ENCODE results near the gene TMSB4X.
A peak's percentile ranks its signal among the peaks of the same experiment; 100 is the strongest.
"Not testable (repeated sequence)": the region's sequence is repeated elsewhere in the genome, so short reads cannot be mapped to it uniquely, and the experiment has no call there.

Gene TMSB4X

GRCh38 chrX:12976819-12977732 is 2.2 kb downstream of the TMSB4X start:
- DNase-seq = not testable (repeated sequence)

DNA sequence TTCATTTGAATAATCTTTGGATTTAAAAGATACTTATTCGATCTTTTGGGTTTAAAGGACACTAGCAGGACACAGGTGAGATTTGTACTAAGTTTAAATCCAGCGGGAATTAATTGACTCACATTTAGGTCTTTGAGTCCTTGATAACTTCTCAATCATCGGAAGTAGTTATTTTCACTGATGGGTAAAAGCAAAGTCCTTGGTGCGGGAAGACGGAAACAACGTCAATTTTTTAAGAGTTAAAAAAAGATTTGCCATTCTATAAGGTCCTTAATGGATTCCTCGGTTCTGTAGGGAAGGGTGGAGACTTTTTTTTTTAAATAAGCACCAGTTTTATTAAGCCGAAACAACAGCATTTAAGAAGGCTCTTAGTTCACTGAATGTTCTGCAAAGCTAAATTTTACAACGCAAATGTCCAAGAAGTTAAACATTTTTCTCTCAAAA is 2.9 kb downstream of the TMSB4X start:
- DNase-seq = no peak

- DNase-seq = peak; percentile 2 to 53 (median 30)
Measured at GRCh38 chrX:12978205-12979025, 3.5 kb downstream of the TMSB4X start.

DNA sequence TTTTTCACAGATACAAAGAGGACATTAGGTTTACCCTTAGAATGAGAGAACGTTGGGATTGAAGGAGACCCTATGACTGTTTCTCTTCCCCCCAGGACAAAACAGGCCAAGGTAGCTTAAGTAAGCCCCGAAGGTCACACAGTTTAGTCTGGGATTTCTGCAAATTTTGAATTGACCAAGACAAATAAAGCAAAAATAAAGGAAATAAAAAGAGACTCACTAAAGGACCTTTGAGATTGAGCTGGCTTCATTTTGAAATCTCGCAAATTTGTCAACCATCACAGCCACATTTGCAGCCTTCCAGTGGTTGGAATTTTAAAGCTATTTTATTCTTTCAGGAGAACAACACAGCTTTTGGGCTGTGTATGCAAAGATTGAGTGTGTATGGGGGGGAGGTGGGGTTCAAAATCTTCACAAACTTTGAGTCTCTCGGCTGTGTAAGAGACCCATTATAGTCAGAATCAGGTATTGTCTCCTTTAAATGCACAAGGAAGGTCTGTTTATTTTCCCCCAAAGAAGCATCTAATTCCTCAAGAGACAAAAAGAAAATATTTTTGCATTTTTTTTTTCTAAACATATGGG is 4.2 kb downstream of the TMSB4X start:
- DNase-seq = no peak

DNA sequence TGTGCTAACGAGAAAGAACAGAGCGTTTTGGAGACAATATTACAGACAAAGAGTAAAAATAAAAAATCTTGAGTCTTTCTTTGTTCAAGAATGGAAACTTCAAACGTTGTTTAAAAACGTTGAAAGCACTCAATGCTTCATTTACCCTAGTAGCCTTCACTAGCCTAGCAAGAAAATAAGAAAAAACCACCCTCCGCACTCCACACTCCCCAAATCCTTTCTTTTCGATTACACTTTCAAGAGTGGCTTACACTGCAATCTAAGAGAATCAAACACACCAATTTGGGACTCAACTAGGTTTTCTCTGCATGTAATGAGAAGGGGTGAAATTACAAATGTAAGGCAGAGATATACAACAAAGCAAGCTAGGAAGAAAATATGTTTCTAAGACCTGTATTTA is 4.7 kb downstream of the TMSB4X start:
- DNase-seq = no peak

- not testable (repeated sequence) for DNase-seq
Measured at GRCh38 chrX:12980039-12980438, 5.1 kb downstream of the TMSB4X start.

DNA sequence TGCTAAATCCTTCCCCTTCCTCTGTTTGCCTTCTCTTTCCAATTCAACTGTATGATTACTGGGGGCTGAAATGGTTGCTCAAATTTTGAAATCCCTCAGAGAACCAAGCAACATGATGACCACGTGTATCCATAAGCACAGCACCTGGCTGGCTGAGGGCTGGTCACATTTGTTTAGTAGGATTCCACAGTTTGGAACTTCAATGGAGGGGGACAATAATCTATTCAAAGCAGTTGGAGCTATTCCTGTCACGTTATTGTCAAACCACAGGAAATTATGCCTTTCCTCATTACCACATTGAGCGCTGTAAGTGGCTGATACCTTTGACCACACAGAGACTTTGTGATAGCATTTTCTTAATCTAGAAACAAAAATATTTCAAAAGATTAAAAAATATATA is 7.0 kb downstream of the TMSB4X start:
- DNase-seq = no peak

DNA sequence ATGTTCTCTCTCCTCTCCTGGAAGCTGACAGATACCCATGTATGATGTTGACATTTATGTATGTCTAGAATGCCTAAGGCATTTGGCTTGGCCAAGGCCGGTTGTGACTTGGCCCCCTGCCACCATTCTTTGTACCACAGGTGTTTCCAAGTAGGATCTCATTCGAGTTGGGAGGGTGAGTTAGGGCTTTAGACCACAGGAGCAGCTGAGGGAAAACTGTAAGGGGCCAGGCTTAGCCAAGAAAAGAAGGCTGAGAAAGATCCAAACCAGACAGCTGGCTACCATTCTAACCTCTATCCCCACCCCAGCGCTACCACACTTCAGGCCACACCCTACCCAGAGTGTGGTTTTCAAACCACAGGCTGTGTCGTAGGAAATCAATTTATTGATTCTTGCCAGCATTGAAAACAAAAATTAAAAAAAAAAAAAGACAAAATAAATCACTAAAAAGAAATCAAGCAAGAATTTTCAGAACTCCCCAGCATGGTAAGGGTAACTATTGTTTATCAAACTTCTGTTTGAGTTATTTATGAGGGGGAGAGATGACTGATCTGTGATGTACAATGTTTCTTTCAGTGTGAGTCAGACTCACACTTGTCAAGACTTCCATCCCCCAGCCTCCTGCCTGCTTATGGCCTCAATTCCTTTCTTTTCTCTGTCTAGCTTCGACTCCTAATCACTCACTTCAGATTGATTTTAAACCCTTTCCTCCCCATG is 9.9 kb downstream of the TMSB4X start:
- DNase-seq = peak; percentile 1 to 16 (median 4)

GRCh38 chrX:12985331-12985730 is 10.4 kb downstream of the TMSB4X start:
- DNase-seq = no peak

GRCh38 chrX:12986164-12986779 is 11.4 kb downstream of the TMSB4X start:
- no peak for DNase-seq

- no peak for DNase-seq
Measured at GRCh38 chrX:12986886-12987285, 12.0 kb downstream of the TMSB4X start.

- DNase-seq = no peak
Measured at GRCh38 chrX:12987340-12987739, 12.4 kb downstream of the TMSB4X start.

GRCh38 chrX:12987900-12988594 is 13.1 kb downstream of the TMSB4X start:
- DNase-seq = no peak

GRCh38 chrX:12988797-12989196 is 13.9 kb downstream of the TMSB4X start:
- DNase-seq = no peak

DNA sequence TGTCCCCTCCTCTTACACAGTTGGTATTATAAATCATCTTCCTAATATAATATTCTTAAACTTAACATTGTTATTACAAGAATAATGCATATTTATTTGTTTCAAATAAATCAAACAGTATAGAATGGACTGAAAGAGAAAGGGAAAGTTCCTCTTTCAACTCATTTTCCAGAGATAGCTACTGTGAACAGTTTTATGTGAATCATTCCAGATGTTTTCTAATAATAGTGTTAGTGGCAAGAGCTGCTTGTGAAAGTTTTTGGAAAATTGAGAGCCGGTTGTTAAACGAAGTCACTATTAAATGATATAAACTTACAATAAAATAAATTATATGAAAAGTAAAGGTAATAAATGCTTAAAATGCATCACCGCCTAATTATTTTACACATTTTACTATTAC is 14.6 kb downstream of the TMSB4X start:
- no peak for DNase-seq

DNA sequence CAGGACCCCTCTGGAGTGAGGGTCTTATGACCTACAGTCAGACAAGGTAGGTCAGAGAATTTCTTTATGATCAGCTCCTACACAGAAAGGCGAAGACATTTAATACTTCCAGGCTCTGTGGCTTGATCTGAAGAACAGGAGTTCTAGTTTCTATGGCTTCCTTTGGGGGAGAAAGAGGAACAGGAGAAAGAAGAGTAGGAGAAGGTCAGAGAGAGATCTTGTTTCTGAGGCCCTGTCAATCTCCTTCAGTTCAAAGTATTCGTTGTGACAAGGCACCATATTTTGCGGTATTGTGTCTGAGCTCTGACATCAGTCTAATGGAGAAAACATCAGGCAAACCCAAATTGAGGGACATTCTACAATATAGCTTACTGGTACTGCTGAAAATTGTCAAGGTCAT is 16.7 kb downstream of the TMSB4X start:
- DNase-seq = no peak

DNA sequence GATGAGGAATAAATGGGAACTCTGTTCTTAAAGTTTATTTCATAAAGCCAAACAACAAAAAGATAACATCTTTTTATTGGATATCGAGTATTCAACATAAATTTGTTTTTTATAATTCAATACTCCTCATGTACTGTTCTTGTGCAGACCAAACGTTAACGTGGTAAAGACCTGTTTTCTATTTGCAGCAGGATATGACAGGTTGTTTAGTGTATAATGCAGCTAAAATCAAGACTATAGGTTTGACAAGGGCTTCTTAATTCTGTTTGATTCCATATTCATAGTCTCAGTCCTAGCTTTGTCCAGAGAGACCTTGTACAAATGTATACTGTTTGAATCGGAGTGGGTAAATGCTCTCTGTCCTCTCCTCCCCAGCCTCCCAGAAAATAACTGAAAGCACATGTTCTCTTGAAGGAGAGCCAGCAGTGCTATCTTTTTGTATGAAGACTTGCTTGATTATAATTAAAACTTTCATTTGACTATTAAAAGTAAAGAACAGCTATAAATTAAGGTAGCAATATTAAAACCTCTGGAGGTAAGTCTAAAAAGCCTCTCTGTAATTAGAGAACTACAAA is 17.7 kb downstream of the TMSB4X start:
- DNase-seq = no peak

DNA sequence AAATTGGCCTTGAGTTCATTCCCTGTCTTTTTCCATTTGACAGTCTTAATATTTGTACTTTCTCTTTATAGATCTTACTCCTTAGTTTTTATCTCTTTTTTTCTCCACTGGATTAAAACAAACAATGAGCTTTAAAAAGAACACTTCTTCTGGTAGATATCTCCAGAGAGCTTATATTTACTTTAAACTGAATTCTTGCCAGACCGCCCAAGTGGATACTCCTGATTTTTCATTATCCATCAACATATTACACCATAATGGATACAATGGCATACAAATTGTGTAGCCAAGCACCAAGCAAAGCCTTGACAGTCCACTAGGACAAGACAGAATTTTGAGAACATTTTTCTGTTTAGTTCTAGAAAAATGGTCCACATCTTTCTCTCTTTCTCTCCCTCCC is 18.9 kb downstream of the TMSB4X start:
- no peak for DNase-seq

DNA sequence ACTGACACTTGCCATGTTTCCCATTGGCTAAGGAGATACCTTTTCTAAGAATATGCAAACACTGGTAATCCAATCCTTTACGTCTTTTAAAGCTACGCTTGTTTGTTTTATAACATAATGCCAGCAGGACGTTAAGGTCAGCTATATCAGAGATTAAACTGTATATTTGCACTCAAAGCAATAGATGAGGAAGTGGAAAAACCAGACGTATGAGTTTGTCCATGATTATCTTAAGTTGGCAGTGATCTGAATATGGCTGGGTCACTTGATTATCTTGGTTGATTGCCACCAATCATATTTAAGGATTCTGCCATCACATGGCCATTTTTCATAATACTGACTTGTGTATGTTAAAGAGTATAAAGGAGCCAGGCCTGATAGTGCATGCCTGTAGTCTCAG is 19.4 kb downstream of the TMSB4X start:
- DNase-seq = no peak

- no peak for DNase-seq
Measured at GRCh38 chrX:12996934-12997435, 22.1 kb downstream of the TMSB4X start.
